HepG2 (cell line): ENCODE results near the gene TMEM97. TPM values are rescaled to one million over a fixed set of nuclear protein-coding genes. Genes with fewer than 3 reads are reported as not detected.

Source experiments
- CHD4 ChIP-seq: fragments of 200-600 bp; sonication (generic); IDR thresholded peaks from 2 replicates; pipeline ENCODE4 v1.7.0; 2017; ENCODE audit warnings: mild to moderate bottlenecking, low read length, borderline replicate concordance
- HDAC1 ChIP-seq: sonication (generic); formaldehyde crosslinking; IDR thresholded peaks from 2 replicates; pipeline ENCODE4 v1.5.1; 2020; ENCODE audit warnings: mild to moderate bottlenecking, missing genetic modification reagents
- PHF8 ChIP-seq: sonication (generic); formaldehyde crosslinking; IDR thresholded peaks from 2 replicates; pipeline ENCODE4 v1.5.0; 2020; ENCODE audit warnings: missing genetic modification reagents
- POLR2AphosphoS2 ChIP-seq: IDR thresholded peaks from 2 replicates; pipeline ENCODE4 v1.6.1; 2011; ENCODE audit warnings: low read depth, low read length, improper control_type of control experiment
- POLR2AphosphoS5 ChIP-seq: IDR thresholded peaks from 2 replicates; pipeline ENCODE4 v1.6.1; 2012; ENCODE audit warnings: low read depth, low read length
- SALL2 ChIP-seq: sonication (generic); formaldehyde crosslinking; IDR thresholded peaks from 2 replicates; pipeline ENCODE4 v1.8.1; 2023; ENCODE audit warnings: mild to moderate bottlenecking, missing genetic modification reagents, inconsistent platforms
- SIN3A ChIP-seq: IDR thresholded peaks from 2 replicates; pipeline ENCODE4 v1.6.1; 2011; ENCODE audit warnings: low read depth, mild to moderate bottlenecking, control low read depth, low read length, borderline replicate concordance
- SKI ChIP-seq: fragments of 450-650 bp; IDR thresholded peaks from one replicate; pipeline ENCODE4 v1.6.1; 2018; ENCODE audit warnings: mild to moderate bottlenecking; ENCODE audit not compliant: partially characterized antibody
- ZFY ChIP-seq: sonication (generic); formaldehyde crosslinking; IDR thresholded peaks from 2 replicates; pipeline ENCODE4 v1.4.0; 2020; ENCODE audit warnings: missing genetic modification reagents
- ZNF205 ChIP-seq: IDR thresholded peaks from 2 replicates; pipeline ENCODE4 v1.6.1; 2018; ENCODE audit warnings: missing biosample characterization, missing genetic modification reagents
- ZNF543 ChIP-seq: sonication (generic); formaldehyde crosslinking; IDR thresholded peaks from 2 replicates; pipeline ENCODE4 v1.4.0; 2020; ENCODE audit warnings: mild to moderate bottlenecking, missing genetic modification reagents
- ZNF724P ChIP-seq: sonication (generic); formaldehyde crosslinking; IDR thresholded peaks from 2 replicates; pipeline ENCODE4 v1.8.0; 2022; ENCODE audit warnings: missing genetic modification reagents, borderline replicate concordance
- ZNF768 ChIP-seq: sonication (generic); formaldehyde crosslinking; IDR thresholded peaks from 2 replicates; pipeline ENCODE4 v1.4.0; 2020; ENCODE audit warnings: missing genetic modification reagents
- ZNF83 ChIP-seq: sonication (generic); formaldehyde crosslinking; IDR thresholded peaks from 2 replicates; pipeline ENCODE4 v1.4.0; 2020; ENCODE audit warnings: missing genetic modification reagents, mild to moderate bottlenecking, borderline replicate concordance
- polyA plus RNA-seq, 8 experiments: library from polyadenylated mRNA; depleted of rRNA in 3 of 8; stranded (reverse) in 7 of 8; unstranded in 1 of 8; fragments of >200 nt; fragmentation: Illumina TruSeq in 4 of 8; extraction: Trizol in 4 of 8; gene quantifications; 2 replicates each; pipeline versions ENCODE4 v1.2.1 to v1.2.3, GENCODE V29; 2011 to 2016; ENCODE audit warnings: low read depth in 4 of 8, missing spikeins in 1 of 8, mixed read lengths in 1 of 8; ENCODE audit not compliant: insufficient read depth in 1 of 8
- total RNA-seq, 5 experiments: library from RNA; depleted of rRNA; stranded (reverse); fragments of >200 nt; fragmentation: Illumina TruSeq; extraction: Trizol; gene quantifications; 2 replicates each; pipeline ENCODE4 v1.2.3, GENCODE V29; 2016; ENCODE audit warnings: low read depth in 1 of 5
- TF ChIP-seq, protein P1 (sequence below): IDR thresholded peaks from 2 replicates; pipeline ENCODE4 v1.6.1; 2016; ENCODE audit warnings: mild to moderate bottlenecking, missing biosample characterization, missing genetic modification reagents
- TF ChIP-seq, protein P2 (sequence below): sonication (generic); formaldehyde crosslinking; IDR thresholded peaks from 2 replicates; pipeline ENCODE4 v1.4.0; 2020; ENCODE audit warnings: mild to moderate bottlenecking, missing genetic modification reagents, borderline replicate concordance
- TF ChIP-seq, protein P3 (sequence below): sonication (generic); formaldehyde crosslinking; IDR thresholded peaks from 2 replicates; pipeline ENCODE4 v1.5.1; 2020; ENCODE audit warnings: mild to moderate bottlenecking, missing genetic modification reagents, borderline replicate concordance
- TF ChIP-seq, protein P4 (sequence below): sonication (generic); formaldehyde crosslinking; IDR thresholded peaks from 2 replicates; pipeline ENCODE4 v1.5.0; 2020; ENCODE audit warnings: missing genetic modification reagents

Gene TMEM97
- total and polyA plus RNA-seq, 2 of the 13 experiments (the other 11 are each of a cell fraction or from before 2014, with no cell fraction given): 69.6 to 137 TPM

DNA sequence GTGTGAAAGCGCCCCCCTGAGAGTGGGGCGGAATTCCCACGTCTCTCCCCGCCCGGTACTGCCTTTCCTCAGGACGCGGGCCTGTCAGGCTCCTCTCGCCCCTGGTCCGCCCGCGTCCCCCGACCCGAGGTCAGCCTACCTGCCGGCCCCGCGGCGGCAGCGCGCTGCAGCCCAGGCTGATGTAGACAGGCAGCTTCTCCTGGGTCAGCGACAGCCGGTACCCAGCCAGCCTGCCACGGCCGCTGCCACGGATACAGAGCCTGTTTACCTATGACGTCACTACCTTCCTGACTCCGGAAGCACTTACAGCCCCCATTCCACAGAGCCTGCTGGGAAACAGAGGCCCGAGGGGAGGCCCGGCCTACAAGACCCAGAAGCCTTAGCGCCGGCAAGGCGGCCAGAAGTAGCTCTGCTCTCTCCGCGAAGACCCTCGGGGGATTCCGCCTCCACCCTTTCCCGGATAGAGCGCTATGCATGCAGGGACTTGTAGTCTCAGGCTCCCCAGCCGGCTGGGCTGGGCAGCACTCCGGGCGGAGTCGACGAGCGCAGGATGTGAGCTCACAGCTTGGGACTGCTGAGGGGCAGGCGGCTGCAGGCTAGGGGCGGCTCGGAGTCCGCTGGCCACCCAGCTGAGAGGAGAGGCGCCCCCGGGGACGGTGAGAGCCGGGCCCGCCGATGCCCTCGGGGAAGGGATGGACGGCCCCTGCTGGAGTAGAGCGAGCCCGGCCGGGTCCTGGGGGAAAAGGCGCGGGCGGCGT, 16.4 kb downstream of the TMEM97 start, which contains the start of the genes IFT20 and TNFAIP1 (continued):
- TF ChIP-seq ZNF768 (CRISPR knock-in tag) (peak; percentile 47; the same call in 1 of the 2 replicates), ZNF205 (0 out of 2 replicates have a peak, but pooled peaks have one; percentile 34), SKI (peak; percentile 13), ZNF543 (CRISPR knock-in tag) (peak; percentile 89; the same call in 1 of the 2 replicates), SIN3A (peak; percentile 88; the same call in 1 of the 2 replicates), PHF8 (CRISPR knock-in tag) (peak; percentile 85), HDAC1 (CRISPR knock-in tag) (peak; percentile 92), ZFY (CRISPR knock-in tag) (peak; percentile 91), ZNF83 (CRISPR knock-in tag) (peak; percentile 93; the same call in 1 of the 2 replicates), SALL2 (CRISPR knock-in tag) (peak; percentile 88), POLR2AphosphoS2 (no peak), POLR2AphosphoS5 (peak; percentile 67), CHD4 (no peak), ZNF724P (CRISPR knock-in tag) (peak; percentile 79; the same call in 1 of the 2 replicates)
- TF ChIP-seq, protein P1, sequence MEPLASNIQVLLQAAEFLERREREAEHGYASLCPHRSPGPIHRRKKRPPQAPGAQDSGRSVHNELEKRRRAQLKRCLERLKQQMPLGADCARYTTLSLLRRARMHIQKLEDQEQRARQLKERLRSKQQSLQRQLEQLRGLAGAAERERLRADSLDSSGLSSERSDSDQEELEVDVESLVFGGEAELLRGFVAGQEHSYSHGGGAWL (CRISPR knock-in tag): peak; percentile 34; the same call in 1 of the 2 replicates
- TF ChIP-seq, protein P2, sequence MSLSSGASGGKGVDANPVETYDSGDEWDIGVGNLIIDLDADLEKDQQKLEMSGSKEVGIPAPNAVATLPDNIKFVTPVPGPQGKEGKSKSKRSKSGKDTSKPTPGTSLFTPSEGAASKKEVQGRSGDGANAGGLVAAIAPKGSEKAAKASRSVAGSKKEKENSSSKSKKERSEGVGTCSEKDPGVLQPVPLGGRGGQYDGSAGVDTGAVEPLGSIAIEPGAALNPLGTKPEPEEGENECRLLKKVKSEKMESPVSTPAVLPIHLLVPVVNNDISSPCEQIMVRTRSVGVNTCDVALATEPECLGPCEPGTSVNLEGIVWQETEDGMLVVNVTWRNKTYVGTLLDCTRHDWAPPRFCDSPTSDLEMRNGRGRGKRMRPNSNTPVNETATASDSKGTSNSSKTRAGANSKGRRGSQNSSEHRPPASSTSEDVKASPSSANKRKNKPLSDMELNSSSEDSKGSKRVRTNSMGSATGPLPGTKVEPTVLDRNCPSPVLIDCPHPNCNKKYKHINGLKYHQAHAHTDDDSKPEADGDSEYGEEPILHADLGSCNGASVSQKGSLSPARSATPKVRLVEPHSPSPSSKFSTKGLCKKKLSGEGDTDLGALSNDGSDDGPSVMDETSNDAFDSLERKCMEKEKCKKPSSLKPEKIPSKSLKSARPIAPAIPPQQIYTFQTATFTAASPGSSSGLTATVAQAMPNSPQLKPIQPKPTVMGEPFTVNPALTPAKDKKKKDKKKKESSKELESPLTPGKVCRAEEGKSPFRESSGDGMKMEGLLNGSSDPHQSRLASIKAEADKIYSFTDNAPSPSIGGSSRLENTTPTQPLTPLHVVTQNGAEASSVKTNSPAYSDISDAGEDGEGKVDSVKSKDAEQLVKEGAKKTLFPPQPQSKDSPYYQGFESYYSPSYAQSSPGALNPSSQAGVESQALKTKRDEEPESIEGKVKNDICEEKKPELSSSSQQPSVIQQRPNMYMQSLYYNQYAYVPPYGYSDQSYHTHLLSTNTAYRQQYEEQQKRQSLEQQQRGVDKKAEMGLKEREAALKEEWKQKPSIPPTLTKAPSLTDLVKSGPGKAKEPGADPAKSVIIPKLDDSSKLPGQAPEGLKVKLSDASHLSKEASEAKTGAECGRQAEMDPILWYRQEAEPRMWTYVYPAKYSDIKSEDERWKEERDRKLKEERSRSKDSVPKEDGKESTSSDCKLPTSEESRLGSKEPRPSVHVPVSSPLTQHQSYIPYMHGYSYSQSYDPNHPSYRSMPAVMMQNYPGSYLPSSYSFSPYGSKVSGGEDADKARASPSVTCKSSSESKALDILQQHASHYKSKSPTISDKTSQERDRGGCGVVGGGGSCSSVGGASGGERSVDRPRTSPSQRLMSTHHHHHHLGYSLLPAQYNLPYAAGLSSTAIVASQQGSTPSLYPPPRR (CRISPR knock-in tag): peak; percentile 43
- TF ChIP-seq, protein P3, sequence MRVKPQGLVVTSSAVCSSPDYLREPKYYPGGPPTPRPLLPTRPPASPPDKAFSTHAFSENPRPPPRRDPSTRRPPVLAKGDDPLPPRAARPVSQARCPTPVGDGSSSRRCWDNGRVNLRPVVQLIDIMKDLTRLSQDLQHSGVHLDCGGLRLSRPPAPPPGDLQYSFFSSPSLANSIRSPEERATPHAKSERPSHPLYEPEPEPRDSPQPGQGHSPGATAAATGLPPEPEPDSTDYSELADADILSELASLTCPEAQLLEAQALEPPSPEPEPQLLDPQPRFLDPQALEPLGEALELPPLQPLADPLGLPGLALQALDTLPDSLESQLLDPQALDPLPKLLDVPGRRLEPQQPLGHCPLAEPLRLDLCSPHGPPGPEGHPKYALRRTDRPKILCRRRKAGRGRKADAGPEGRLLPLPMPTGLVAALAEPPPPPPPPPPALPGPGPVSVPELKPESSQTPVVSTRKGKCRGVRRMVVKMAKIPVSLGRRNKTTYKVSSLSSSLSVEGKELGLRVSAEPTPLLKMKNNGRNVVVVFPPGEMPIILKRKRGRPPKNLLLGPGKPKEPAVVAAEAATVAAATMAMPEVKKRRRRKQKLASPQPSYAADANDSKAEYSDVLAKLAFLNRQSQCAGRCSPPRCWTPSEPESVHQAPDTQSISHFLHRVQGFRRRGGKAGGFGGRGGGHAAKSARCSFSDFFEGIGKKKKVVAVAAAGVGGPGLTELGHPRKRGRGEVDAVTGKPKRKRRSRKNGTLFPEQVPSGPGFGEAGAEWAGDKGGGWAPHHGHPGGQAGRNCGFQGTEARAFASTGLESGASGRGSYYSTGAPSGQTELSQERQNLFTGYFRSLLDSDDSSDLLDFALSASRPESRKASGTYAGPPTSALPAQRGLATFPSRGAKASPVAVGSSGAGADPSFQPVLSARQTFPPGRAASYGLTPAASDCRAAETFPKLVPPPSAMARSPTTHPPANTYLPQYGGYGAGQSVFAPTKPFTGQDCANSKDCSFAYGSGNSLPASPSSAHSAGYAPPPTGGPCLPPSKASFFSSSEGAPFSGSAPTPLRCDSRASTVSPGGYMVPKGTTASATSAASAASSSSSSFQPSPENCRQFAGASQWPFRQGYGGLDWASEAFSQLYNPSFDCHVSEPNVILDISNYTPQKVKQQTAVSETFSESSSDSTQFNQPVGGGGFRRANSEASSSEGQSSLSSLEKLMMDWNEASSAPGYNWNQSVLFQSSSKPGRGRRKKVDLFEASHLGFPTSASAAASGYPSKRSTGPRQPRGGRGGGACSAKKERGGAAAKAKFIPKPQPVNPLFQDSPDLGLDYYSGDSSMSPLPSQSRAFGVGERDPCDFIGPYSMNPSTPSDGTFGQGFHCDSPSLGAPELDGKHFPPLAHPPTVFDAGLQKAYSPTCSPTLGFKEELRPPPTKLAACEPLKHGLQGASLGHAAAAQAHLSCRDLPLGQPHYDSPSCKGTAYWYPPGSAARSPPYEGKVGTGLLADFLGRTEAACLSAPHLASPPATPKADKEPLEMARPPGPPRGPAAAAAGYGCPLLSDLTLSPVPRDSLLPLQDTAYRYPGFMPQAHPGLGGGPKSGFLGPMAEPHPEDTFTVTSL (CRISPR knock-in tag): peak; percentile 27; the same call in 1 of the 2 replicates
- TF ChIP-seq, protein P4, sequence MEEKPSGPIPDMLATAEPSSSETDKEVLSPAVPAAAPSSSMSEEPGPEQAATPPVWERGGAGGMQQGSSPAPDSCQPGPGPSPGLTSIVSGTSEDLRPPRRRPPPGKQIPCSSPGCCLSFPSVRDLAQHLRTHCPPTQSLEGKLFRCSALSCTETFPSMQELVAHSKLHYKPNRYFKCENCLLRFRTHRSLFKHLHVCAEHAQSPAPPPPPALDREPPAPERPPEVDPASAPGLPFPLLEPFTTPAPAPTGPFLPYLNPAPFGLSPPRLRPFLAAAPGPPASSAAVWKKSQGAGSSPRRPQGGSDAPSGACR: peak; percentile 59; the same call in 1 of the 2 replicates
